T-helper 1 cell treated with Interleukin-12 subunit alpha and Interleukin-12 subunit beta and Interleukin-4 antibody, amounts not matched to agents 30 μg/mL and 1 μg/mL, for 36 hours (primary cell): ENCODE data around the gene CCDC47.
"Not testable (repeated sequence)": the region's sequence is repeated elsewhere in the genome, so short reads cannot be mapped to it uniquely, and the experiment has no call there.

Experiments used
- H3K27ac Mint-ChIP-seq: one replicate; pipeline ENCODE4 v1.8.0; 2021; ENCODE audit warnings: mild to moderate bottlenecking, mixed read lengths
- H3K27me3 Mint-ChIP-seq: one replicate; pipeline ENCODE4 v1.8.0; 2021; ENCODE audit warnings: low read depth, mixed read lengths
- H3K36me3 Mint-ChIP-seq: one replicate; pipeline ENCODE4 v1.8.0; 2021; ENCODE audit warnings: low read depth, mixed read lengths
- H3K4me1 Mint-ChIP-seq: one replicate; pipeline ENCODE4 v1.8.0; 2021; ENCODE audit warnings: low read depth, mixed read lengths
- H3K4me3 Mint-ChIP-seq: one replicate; pipeline ENCODE4 v1.8.0; 2021; ENCODE audit warnings: mild to moderate bottlenecking, moderate library complexity, mixed read lengths
- H3K9me3 Mint-ChIP-seq: one replicate; pipeline ENCODE4 v1.8.0; 2021; ENCODE audit warnings: mixed read lengths

The CCDC47 gene

DNA sequence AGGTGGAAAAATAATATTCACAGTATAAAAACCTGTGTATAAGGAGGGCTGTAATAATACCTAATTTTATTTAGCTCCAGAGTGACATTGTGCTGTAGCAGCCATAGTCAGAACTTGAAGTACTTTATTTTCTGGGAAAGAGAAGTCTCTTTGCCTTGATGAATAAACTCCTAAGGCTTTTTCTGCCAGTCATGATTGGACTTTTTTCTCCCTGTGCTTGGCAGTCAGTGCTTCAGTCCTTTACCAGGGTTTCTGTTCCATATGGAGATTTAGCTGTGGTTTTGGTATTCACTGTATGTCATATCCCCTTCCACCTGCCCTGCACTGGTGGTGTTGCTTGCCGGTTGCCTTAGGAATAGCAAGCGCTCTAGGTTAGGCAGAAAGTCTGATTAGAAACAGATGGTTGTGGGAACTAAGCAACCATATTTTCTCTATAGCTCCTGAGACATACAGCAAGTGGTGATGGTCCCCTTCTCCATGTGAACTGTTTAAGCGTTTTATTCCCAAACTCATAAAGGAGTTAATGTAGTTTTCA, 25.2 kb upstream of the CCDC47 start:
- Mint-ChIP-seq H3K4me1 (peaks cover 3% of the 10 kb centered on the region), H3K4me3 (no peak overlapping the region), H3K27me3 (no peaks in the 10 kb centered on the region), H3K27ac (no peak overlapping the region), H3K9me3 (no peaks in the 10 kb centered on the region), H3K36me3 (peaks cover 52% of the 10 kb centered on the region)

DNA sequence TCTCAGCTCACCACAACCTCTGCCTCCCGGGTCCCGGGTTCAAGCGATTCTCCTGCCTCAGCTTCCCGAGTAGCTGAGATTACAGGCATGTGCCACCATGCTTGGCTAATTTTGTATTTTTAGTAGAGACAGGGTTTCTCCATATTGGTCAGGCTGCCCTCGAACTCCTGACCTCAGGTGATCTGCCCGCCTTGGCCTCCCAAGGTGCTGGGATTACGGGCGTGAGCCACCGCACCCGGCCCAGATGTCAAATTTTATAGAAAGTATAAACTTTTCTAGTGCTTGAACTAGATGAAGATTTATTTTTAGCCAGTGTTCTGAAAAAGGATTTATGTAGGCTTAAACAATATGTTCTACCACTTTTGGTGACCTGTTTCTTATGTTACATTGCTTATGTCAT, 23.0 kb upstream of the CCDC47 start:
- H3K36me3 Mint-ChIP-seq: peaks cover 51% of the 10 kb centered on the region

DNA sequence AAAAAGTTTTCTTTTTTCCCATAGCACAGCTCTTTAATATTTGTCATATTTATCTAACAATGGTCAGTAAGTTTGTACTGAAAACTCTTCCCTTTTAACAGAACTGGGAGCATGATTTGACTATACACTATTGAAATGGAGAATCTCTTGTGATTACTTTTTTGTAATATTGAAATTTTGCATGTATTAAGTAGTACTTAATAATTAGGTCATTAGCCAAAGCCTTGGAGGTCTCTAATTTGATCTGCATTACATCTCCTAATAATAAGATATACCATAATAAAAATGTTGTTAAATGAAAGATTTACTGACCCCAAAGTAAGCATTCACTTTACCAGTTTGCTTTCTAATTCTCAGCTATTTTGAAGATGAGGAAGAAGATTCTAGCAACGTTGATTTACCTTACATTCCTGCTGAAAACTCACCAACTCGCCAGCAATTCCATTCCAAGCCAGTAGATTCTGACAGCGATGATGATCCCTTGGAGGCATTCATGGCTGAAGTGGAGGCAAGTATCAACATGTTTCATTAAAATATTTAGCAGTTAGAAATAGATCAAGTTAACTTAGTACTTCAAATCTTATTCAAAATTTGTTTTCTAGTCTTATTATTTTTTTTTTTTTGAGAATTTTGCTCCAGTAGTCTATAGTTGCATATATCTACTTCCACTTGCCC, 18.8 kb upstream of the CCDC47 start:
- no peaks in the 10 kb centered on the region for H3K27me3 Mint-ChIP-seq

More for the DNA sequence above, 23.0 kb upstream of the CCDC47 start:
- not testable (repeated sequence) for H3K27me3 Mint-ChIP-seq, H3K9me3 Mint-ChIP-seq, H3K4me1 Mint-ChIP-seq, H3K4me3 Mint-ChIP-seq, H3K27ac Mint-ChIP-seq

DNA sequence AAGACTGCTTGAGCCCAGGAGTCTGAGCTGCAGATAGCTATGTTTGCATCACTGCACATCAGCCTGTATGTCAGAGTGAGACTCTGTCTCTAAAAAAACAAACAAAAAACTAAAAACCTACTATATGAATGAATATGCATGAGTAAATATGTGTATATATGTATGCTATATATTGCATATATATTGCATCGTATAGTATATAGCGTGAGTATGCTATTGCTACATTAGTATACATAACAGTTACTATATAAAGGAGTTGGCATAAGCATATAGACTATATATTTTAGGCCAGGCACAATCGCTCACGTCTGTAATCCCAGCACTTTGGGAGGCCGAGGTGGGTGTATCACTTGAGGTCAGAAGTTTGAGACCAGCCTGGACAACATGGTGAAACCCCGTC, 16.7 kb upstream of the CCDC47 start:
- H3K4me1 Mint-ChIP-seq: peaks cover 10% of the 10 kb centered on the region
- no peaks in the 10 kb centered on the region for H3K9me3 Mint-ChIP-seq
- H3K27ac Mint-ChIP-seq: no peak overlapping the region
- no peak overlapping the region for H3K4me3 Mint-ChIP-seq
- H3K27me3 Mint-ChIP-seq: no peaks in the 10 kb centered on the region
- peaks cover 29% of the 10 kb centered on the region for H3K36me3 Mint-ChIP-seq

More for the DNA sequence above, 18.8 kb upstream of the CCDC47 start:
- Mint-ChIP-seq H3K9me3 (no peaks in the 10 kb centered on the region), H3K27ac (peak overlapping the region; percentile 36), H3K4me1 (peaks cover 6% of the 10 kb centered on the region), H3K36me3 (peaks cover 31% of the 10 kb centered on the region), H3K4me3 (no peak overlapping the region)

DNA sequence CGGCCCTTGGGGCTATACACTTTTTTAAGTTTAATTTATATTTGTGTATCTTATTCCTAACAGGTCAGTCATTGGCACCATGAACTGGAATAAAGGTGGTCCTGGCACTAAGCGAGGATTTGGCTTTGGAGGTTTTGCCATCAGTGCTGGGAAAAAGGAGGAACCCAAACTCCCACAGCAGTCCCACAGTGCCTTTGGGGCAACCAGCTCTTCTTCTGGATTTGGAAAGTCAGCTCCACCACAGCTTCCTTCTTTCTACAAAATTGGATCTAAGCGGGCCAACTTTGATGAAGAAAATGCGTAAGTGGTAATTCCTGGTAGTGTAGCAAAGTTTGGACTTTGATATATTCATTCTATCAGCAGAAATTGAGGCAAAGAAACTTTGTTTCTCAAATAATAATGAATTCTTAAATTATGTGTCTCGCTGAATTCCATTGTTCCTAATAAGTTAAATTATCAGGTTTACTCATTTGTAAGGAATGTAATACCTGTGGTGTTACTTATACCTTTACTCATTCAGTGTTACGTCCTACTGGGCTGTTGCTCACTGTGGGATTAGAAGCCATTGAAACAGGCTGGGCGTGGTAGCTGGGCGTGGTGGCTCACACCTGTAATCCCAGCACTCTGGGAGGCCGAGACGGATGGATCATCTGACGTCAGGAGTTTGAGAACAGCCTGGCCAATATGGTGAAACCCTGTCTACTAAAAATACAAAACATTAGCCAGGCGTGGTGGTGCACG, 13.7 kb upstream of the CCDC47 start:
- peaks cover 22% of the 10 kb centered on the region for H3K4me1 Mint-ChIP-seq
- no peaks in the 10 kb centered on the region for H3K27me3 Mint-ChIP-seq
- H3K36me3 Mint-ChIP-seq: peaks cover 22% of the 10 kb centered on the region
- no peaks in the 10 kb centered on the region for H3K9me3 Mint-ChIP-seq
- H3K4me3 Mint-ChIP-seq: no peak overlapping the region
- H3K27ac Mint-ChIP-seq: no peak overlapping the region

DNA sequence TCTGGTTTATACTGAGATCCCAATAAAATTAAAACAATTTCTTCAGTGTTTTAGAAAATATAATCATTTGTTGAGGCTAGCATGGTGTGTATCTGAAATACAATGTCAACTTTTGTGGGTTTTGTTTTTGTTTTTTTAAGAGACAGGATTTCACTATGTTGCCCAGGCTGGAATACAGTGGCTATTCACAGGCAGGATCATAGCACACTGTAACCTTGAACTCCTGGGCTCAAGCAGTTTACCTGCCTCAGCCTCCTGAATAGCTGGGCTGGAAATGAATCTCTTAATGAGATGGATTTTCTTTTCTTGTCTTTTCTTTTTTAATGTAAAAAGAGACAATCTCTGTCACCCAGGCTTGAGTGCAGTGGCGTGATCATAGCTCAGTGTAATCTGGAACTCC, 12.7 kb upstream of the CCDC47 start:
- Mint-ChIP-seq H3K9me3 (no peaks in the 10 kb centered on the region), H3K27me3 (no peaks in the 10 kb centered on the region), H3K4me3 (no peak overlapping the region), H3K36me3 (peaks cover 22% of the 10 kb centered on the region), H3K27ac (no peak overlapping the region), H3K4me1 (peaks cover 23% of the 10 kb centered on the region)

DNA sequence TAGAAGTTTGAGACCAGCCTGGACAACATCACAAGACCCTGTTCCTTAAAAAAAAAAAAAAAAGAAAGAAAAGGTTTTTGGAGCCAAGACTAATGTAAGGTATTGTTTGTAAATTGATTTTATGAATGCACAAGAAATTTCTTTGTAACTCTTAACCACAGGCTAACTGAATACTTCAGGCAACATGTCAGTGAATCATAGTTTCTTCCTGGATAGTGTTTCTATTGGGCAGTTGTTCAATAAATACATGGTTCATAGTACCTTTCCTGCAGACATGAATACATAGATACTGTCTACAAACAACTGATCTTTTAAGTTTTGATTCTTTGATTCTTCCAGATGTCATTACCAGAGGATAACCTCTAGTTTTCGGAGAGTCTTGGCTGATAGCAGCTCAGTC, 12.2 kb upstream of the CCDC47 start:
- Mint-ChIP-seq H3K4me1 (peaks cover 28% of the 10 kb centered on the region), H3K27ac (peak overlapping the region; percentile 26), H3K9me3 (no peaks in the 10 kb centered on the region), H3K27me3 (no peaks in the 10 kb centered on the region), H3K36me3 (peaks cover 22% of the 10 kb centered on the region), H3K4me3 (no peak overlapping the region)

DNA sequence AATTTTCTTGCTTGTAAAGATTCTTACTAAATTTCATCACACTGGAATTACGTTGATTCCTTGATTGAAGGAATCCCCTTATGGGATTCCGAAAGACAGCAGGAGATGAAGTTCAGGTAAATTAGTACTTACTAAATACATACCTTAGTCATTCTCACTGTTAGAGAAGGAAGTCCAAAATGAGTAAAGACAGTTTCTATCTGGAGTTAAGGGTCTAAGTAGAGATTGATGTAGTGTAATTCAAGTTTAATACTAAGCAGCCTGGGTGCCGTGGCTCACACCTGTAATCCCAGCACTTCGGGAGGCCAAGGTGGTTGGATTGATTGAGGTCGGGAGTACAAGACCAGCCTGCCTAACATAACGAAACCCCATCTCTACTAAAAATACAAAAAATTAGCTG, 10.1 kb upstream of the CCDC47 start:
- Mint-ChIP-seq H3K4me1 (peaks cover 33% of the 10 kb centered on the region), H3K36me3 (peaks cover 23% of the 10 kb centered on the region), H3K27me3 (no peaks in the 10 kb centered on the region), H3K9me3 (no peaks in the 10 kb centered on the region), H3K4me3 (no peak overlapping the region), H3K27ac (peak overlapping the region; percentile 49)

DNA sequence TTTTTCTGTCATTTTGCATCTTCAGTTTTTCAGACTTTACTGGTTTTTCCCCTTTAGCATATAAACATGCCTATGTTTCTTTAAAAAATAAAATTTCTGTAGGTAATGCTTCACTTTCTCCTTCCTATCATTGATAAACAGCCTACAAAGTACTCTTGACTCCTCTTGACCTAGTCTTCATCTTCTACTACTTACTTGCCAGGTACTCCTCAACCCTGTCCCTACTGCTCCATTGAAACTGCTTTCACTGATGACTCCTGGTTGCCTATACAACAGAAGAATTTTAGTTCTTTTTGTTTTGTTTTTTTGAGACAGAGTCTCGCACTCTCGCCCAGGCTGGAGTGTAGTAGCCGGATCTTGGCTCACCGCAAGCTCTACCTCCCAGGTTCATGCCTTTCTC, 7.5 kb upstream of the CCDC47 start:
- Mint-ChIP-seq H3K27me3 (no peaks in the 10 kb centered on the region), H3K4me1 (peaks cover 45% of the 10 kb centered on the region), H3K36me3 (peaks cover 20% of the 10 kb centered on the region), H3K4me3 (no peak overlapping the region), H3K9me3 (no peaks in the 10 kb centered on the region), H3K27ac (no peak overlapping the region)

DNA sequence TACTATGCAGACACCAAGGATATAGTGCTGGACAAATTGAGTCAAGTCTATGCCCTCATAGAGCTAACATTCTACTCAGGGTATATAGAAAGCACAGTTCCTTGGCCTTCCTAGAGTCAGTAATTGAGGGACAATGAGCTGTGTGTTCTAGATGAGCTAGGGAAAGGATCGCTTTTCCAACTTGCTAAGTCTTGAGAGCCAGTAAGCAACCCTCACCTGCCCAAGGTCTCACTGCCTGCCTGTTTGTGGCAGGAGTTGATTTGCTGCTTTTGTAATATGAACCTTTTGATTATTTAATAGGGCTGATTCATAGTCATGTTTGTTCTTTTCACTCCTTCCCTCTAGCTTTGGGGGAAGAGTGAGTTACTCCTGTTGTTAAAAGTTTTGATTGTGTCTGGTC, 7.1 kb upstream of the CCDC47 start:
- Mint-ChIP-seq H3K36me3 (peaks cover 19% of the 10 kb centered on the region), H3K4me1 (peaks cover 43% of the 10 kb centered on the region), H3K27me3 (no peaks in the 10 kb centered on the region), H3K27ac (no peak overlapping the region), H3K9me3 (no peaks in the 10 kb centered on the region), H3K4me3 (no peak overlapping the region)

DNA sequence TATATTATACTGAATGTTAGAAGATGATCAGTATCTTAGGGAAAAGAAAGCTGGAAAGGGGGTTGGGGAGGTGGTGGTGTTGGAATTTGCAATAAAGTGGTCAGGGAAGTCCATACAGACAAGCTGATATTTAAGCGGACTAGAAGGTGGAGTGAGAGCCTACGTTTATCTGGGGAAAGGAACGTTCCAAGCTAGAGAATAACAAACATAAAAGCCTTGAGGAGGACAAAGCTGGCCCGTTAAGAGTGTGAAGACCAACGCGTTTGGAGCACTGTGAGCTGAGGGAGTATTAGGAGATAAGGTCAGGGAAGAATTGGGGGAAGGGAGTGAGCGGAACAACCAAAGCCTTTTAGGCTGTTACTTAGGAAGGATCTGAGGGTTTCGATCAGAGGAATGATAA, 2.0 kb upstream of the CCDC47 start:
- peaks cover 39% of the 10 kb centered on the region for H3K4me1 Mint-ChIP-seq
- H3K9me3 Mint-ChIP-seq: no peaks in the 10 kb centered on the region
- no peaks in the 10 kb centered on the region for H3K27me3 Mint-ChIP-seq
- H3K27ac Mint-ChIP-seq: no peak overlapping the region
- peaks cover 24% of the 10 kb centered on the region for H3K36me3 Mint-ChIP-seq
- H3K4me3 Mint-ChIP-seq: peak overlapping the region; percentile 96

DNA sequence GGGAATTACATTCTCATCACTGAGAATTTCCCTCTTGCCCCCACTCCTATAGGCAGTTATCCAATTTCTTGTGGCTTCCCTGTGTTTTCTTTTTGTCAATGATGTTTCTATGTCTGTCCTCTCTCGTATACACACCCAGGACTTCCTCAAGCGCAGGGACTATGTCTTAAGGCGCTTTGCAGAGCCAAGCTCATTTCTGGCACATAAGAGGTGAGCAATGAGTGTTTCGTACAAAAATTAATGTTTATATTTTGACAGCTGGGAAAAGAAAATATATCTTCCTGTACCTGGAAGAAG, 1.5 kb upstream of the CCDC47 start:
- Mint-ChIP-seq H3K9me3 (no peaks in the 10 kb centered on the region), H3K4me3 (peak overlapping the region; percentile 96), H3K27ac (peak overlapping the region; percentile 100), H3K27me3 (no peaks in the 10 kb centered on the region), H3K36me3 (peaks cover 24% of the 10 kb centered on the region), H3K4me1 (peaks cover 39% of the 10 kb centered on the region)

DNA sequence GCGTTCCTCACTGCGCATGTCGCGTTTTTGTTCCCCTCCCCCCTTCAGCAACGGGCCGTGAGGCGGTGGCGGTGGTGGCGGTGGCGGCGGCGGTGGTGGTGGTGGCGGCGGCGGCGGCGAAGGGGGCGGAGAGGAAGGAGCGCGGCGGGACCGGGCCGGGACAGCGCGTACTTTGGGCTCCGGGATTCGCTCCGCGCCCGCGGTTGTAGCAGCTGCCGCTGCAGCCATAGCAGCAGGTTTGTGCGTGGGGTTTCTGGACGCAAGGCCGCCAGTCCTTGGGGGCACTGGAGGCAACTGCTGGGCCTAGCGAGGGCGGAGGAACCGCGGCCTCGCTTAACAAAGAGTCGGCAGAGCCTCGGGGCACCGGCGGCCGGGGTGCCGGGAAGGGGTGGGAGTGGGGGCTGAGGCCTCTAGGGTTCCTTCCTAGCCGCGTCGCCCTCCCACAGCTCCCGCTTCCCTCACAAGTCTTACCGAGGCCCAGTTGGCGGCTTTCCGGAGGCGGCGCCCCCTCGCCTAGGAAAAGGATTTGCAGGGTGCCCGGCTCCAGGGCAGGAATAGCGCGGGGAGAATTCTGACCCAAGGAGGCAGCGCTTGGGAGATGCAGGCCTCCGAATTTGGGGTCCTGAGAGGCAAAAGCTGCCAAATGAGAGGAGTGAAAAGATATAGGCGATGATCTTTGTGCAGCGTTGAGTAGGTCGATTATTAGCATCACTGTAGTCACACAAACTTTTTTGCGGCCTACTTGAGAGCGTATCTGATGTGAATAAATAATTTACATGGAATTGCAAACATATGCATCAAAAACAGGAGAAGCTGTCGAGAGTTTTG, 958 bp upstream of the CCDC47 start, which contains the start of gene DDX42:
DDX42 (plus strand) TSS at position 30 of the 828 bp plus-strand sequence. CDS start 12,880 bp downstream, outside the sequence.
- Mint-ChIP-seq H3K4me1 (peaks cover 36% of the 10 kb centered on the region), H3K4me3 (peak within 1 kb of the TSS; percentile 96), H3K9me3 (no peaks in the 10 kb centered on the region), H3K27ac (peak within 1 kb of the TSS; percentile 100), H3K27me3 (no peaks in the 10 kb centered on the region), H3K36me3 (peaks cover 20% of the 10 kb centered on the region)

DNA sequence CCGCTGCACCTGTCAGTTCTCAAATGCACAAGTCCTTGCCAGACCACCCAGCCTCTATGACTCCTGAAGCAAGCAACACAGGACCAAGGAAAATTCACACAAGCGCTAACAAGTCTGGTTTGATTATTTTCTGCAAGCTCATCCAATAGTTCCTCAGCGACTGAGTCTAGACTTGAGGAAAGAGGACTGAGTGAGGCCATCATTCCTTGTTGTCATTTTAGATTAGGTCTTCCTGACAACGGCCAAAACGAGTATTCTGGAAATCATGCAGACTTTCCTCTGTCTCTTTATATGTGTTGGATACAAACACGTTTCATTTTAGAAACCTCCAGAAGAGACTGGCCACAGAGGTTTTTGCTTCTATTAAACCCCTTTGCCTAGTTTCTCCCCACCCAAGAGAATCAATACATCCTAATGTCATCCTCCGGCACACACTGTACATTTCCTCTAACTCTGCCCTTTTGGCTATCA, 561 bp downstream of the CCDC47 start:
- Mint-ChIP-seq H3K4me1 (peaks cover 40% of the 10 kb centered on the region), H3K27me3 (no peaks in the 10 kb centered on the region), H3K36me3 (peaks cover 19% of the 10 kb centered on the region), H3K9me3 (no peaks in the 10 kb centered on the region), H3K4me3 (peak overlapping the region; percentile 96), H3K27ac (peak overlapping the region; percentile 100)
